Panc1 (cell line): ENCODE measurements around the gene NFATC3. TPM values are rescaled to one million over a fixed set of nuclear protein-coding genes. Genes with fewer than 3 reads are reported as not detected.

Experiments used
- ATAC-seq: fragments of 200-7000 bp; cut with Tn5 transposase; 2 replicates; pipeline ENCODE4 v1.9.1; 2020; ENCODE audit warnings: mild to moderate bottlenecking, moderate library complexity
- BruUV-seq: library from RNA; stranded (reverse); fragments of 400-500 nt; replicated peaks from 2 replicates; lab custom pipeline; 2021; lab: Mats Ljungman, UMichigan
- CTCF ChIA-PET: fragments of 300-600 bp; sonication (Branson Sonifier 250); formaldehyde crosslinking; loops from one replicate; lab custom pipeline; 2022; ENCODE audit warnings: antibody characterized with exemption; lab: Charles Lee
- POLR2A ChIA-PET: fragments of 300-600 bp; sonication (Branson Sonifier 250); formaldehyde crosslinking; loops from one replicate; lab custom pipeline; 2022; ENCODE audit warnings: antibody characterized with exemption; lab: Charles Lee
- DNase-seq: peaks from one replicate; pipeline ENCODE4 v3.0.0-alpha.2; 2010; ENCODE audit warnings: low read depth, low spot score
- H3K27ac ChIP-seq: 2 replicates; pipeline ENCODE4 v1.5.1; 2011; ENCODE audit warnings: mild to moderate bottlenecking, low read length, inconsistent platforms
- H3K27me3 ChIP-seq: fragments of 200-500 bp; sonication (Bioruptor generic); 2 replicates; pipeline ENCODE4 v1.6.0; 2014; ENCODE audit warnings: low read length, inconsistent platforms; ENCODE audit not compliant: control insufficient read depth, insufficient read depth
- H3K36me3 ChIP-seq: fragments of 200-500 bp; sonication (Bioruptor generic); 2 replicates; pipeline ENCODE4 v1.5.1; 2014; ENCODE audit warnings: inconsistent platforms, mild to moderate bottlenecking, low read length, moderate library complexity; ENCODE audit not compliant: control insufficient read depth, insufficient read depth
- H3K4me1 ChIP-seq: 2 replicates; pipeline ENCODE4 v1.5.1; 2011; ENCODE audit warnings: inconsistent platforms, mild to moderate bottlenecking, low read length, moderate library complexity; ENCODE audit not compliant: control insufficient read depth, insufficient read depth
- H3K4me3 ChIP-seq, 2 experiments: 2 replicates each; pipeline ENCODE4 v1.5.1; 2011 to 2012; ENCODE audit warnings: low read depth in 2 of 2, low read length in 2 of 2, mild to moderate bottlenecking in 2 of 2, inconsistent platforms in 1 of 2, moderate library complexity in 1 of 2
- H3K9me3 ChIP-seq: fragments of 200-500 bp; sonication (Bioruptor generic); 2 replicates; pipeline ENCODE4 v1.5.1; 2014; ENCODE audit warnings: low read depth, mild to moderate bottlenecking, inconsistent platforms, low read length, moderate library complexity; ENCODE audit not compliant: control insufficient read depth, insufficient read depth
- CTCF ChIP-seq: fragments of 450-650 bp; IDR thresholded peaks from 2 replicates; pipeline ENCODE4 v1.5.1; 2017; ENCODE audit warnings: mild to moderate bottlenecking
- POLR2AphosphoS5 ChIP-seq: IDR thresholded peaks from 2 replicates; pipeline ENCODE4 v1.6.1; 2012; ENCODE audit warnings: mild to moderate bottlenecking, low read depth, low read length, moderate library complexity
- REST ChIP-seq, 2 experiments: IDR thresholded peaks; 2 replicates each; pipeline ENCODE4 v1.6.1; 2011 to 2012; ENCODE audit warnings: low read depth in 2 of 2, control low read depth in 1 of 2, low read length in 1 of 2, mild to moderate bottlenecking in 1 of 2, moderate library complexity in 1 of 2; ENCODE audit not compliant: insufficient read depth in 1 of 2
- SIN3A ChIP-seq: IDR thresholded peaks from 2 replicates; pipeline ENCODE4 v1.6.1; 2012; ENCODE audit warnings: low read depth, mild to moderate bottlenecking, low read length, moderate library complexity, borderline replicate concordance; ENCODE audit not compliant: insufficient read depth
- TCF7L2 ChIP-seq: IDR thresholded peaks from 2 replicates; pipeline ENCODE4 v1.6.1; 2011; ENCODE audit warnings: mild to moderate bottlenecking, low read depth, low read length, inconsistent platforms
- in situ Hi-C: cut with HindIII; loops from 2 replicates; pipeline ENCODE4 v1.10.0; 2016; ENCODE audit warnings: low sequenced_read_pairs, low pct_unique_long_range_greater_than_20kb
- intact Hi-C: fragments of 100-400 bp; cut with micrococcal nuclease; formaldehyde crosslinking; loops from one replicate; pipeline ENCODE4 v1.10.0; 2022; ENCODE audit not compliant: unreplicated experiment
- total RNA-seq: library from RNA; stranded (reverse); gene quantifications from one replicate; pipeline ENCODE4 v1.2.1, GENCODE V29; 2021; ENCODE audit not compliant: unreplicated experiment

The NFATC3 gene
- total RNA-seq, 1 experiment from 2014 or later = 24.8 TPM

GRCh38 chr16:68194251-68194650, 109.1 kb downstream of the NFATC3 start:
- H3K9me3 ChIP-seq = no peaks in the 10 kb centered on the region
- in situ Hi-C loops (no loop called here), intact Hi-C loops (no loop called here)
- TF ChIP-seq REST (IDR thresholded peaks at IDR 0.05; ENCODE audit: insufficient read depth in 1 of 2, low read depth in 2 of 2, low read length in 1 of 2) (no peak), CTCF (no peak), SIN3A (no peak), POLR2AphosphoS5 (no peak), TCF7L2 (no peak)
- no peak overlapping the region for H3K4me3 ChIP-seq
- no peak overlapping the region for H3K27ac ChIP-seq
- BruUV-seq = no TSS peak
- POLR2A ChIA-PET = no interaction called here
- peaks cover 2% of the 10 kb centered on the region; the same call in 1 of the 2 replicates for H3K36me3 ChIP-seq
- ATAC-seq = no peak
- DNase-seq = no peak
- H3K27me3 ChIP-seq = no peaks in the 10 kb centered on the region
- CTCF ChIA-PET = no interaction called here
- no peaks in the 10 kb centered on the region for H3K4me1 ChIP-seq

GRCh38 chr16:68197250-68197649, 112.1 kb downstream of the NFATC3 start:
- no peaks in the 10 kb centered on the region for H3K36me3 ChIP-seq
- DNase-seq (no peak), ATAC-seq (no peak)
- POLR2A ChIA-PET = interaction anchor here (0.6 kb wide), 1 partner anchor 77 kb away, joined by 5 read pairs; no protein-coding TSS in a partner anchor
- CTCF ChIA-PET = no interaction called here
- H3K27me3 ChIP-seq = no peaks in the 10 kb centered on the region
- TF ChIP-seq TCF7L2 = no peak
- no peak for TF ChIP-seq REST (IDR thresholded peaks at IDR 0.05; ENCODE audit: insufficient read depth in 1 of 2, low read depth in 2 of 2, low read length in 1 of 2)
- no peak for TF ChIP-seq CTCF
- TF ChIP-seq POLR2AphosphoS5 = no peak
- H3K9me3 ChIP-seq = no peaks in the 10 kb centered on the region
- no peak overlapping the region for H3K4me3 ChIP-seq
- intact Hi-C loops = no loop called here
- in situ Hi-C loops = no loop called here
- H3K4me1 ChIP-seq = peaks cover 11% of the 10 kb centered on the region
- H3K27ac ChIP-seq = no peak overlapping the region
- BruUV-seq = no TSS peak
